Amygdala (tissue), 56 donors: Measurements from ENCODE around the gene MAPK8IP3.

Experiments used
- DNase-seq, 56 donors: peaks; one replicate each; lab custom pipeline; 2025; lab: John Stamatoyannopoulos, UW

The MAPK8IP3 gene

DNA sequence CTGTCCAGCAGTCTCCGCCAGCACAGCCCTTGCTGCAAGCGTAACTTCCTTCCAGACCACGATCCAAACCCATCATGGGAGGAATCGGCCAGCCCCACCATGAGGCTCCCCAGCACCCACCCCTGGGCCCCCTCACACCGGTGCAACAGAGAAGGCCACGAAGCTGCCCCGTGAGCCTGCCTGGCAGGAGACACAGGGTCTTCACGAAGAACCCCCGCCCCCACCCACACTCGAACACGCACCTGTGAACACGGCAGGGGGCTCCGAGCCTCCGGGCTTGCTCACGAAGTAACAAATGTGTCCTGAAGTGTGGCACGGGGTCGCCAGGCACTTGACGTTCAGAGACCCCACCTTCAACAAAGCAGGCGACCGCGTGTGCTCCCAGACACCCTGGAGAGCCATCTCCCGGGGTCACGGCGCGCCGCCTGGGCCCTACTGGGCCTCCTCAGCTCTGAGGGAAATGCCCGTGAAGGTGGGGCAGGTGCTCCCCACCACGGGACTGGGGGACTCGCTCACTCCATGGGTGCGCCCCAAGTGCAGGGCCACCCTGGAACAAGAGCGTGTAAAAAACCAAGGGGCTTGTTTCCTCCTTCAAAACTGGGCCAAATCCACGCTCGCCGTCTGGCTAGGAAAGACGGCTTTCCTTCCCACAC lies 113.0 kb downstream of the MAPK8IP3 start:
- DNase-seq = no peak

DNA sequence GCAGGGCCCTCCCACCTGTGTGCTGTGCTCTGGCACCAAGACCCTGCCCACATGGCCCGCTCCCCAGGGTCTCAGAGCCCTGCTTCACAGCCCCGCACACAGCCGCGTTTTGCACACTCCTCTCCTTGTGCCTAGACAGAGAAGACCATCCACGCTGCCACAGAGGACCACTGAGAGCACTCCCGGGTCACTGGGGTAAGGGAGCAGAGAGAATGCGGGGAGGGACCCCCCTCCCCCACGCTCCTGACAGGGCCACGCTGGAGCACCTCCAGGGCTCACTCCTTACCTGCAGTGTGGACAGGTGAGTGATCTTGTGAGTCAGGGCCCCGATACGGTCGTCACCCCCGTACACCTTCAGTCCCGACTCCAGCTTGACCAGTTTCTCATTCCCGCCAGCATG lies 113.6 kb downstream of the MAPK8IP3 start:
- no peak for DNase-seq
